Activated CD4-positive, alpha-beta T cell treated with anti-CD3 and anti-CD28 coated beads for 36 hours (primary cell): ENCODE measurements around the gene PLOD3. TPM values are rescaled to one million over a fixed set of nuclear protein-coding genes. Genes with fewer than 3 reads are reported as not detected.
"Not testable (repeated sequence)": the region's sequence is repeated elsewhere in the genome, so short reads cannot be mapped to it uniquely, and the experiment has no call there.

Experiments used
- ATAC-seq: fragments of 200-7000 bp; cut with Tn5 transposase; one replicate; pipeline ENCODE4 v1.10.0; 2021; ENCODE audit warnings: mild to moderate bottlenecking, moderate library complexity
- CTCF ChIA-PET: fragments of 350-600 bp; sonication (Branson Sonifier 250); formaldehyde crosslinking; loops from one replicate; lab custom pipeline; 2021; ENCODE audit warnings: antibody characterized with exemption; lab: Charles Lee
- POLR2A ChIA-PET: fragments of 350-600 bp; sonication (Branson Sonifier 250); formaldehyde crosslinking; loops from one replicate; lab custom pipeline; 2021; ENCODE audit warnings: antibody characterized with exemption, inconsistent platforms; lab: Charles Lee
- DNase-seq: peaks from one replicate; pipeline ENCODE4 v3.0.0-alpha.2; 2020
- H3K27ac Mint-ChIP-seq: one replicate; pipeline ENCODE4 v1.8.0; 2021; ENCODE audit warnings: mixed read lengths
- H3K27me3 Mint-ChIP-seq: one replicate; pipeline ENCODE4 v1.8.0; 2021; ENCODE audit warnings: mixed read lengths
- H3K36me3 Mint-ChIP-seq: one replicate; pipeline ENCODE4 v1.8.0; 2021; ENCODE audit warnings: low read depth, mixed read lengths
- H3K4me1 Mint-ChIP-seq: one replicate; pipeline ENCODE4 v1.8.0; 2021; ENCODE audit warnings: mixed read lengths
- H3K4me3 Mint-ChIP-seq: one replicate; pipeline ENCODE4 v1.8.0; 2021; ENCODE audit warnings: mild to moderate bottlenecking, moderate library complexity, mixed read lengths
- H3K9me3 Mint-ChIP-seq: one replicate; pipeline ENCODE4 v1.8.0; 2021; ENCODE audit warnings: low read depth, mixed read lengths
- intact Hi-C, 2 experiments: fragments of 100-400 bp; cut with DNase I in 1 of 2; cut with micrococcal nuclease in 1 of 2; formaldehyde crosslinking; loops; one replicate each; pipeline versions ENCODE4 v1.14.2 to v1.15.1; 2022 to 2024; cut with DNase I, micrococcal nuclease
- total RNA-seq, 2 experiments: library from RNA; stranded (reverse); gene quantifications; one replicate each; pipeline ENCODE4 v1.2.3, GENCODE V29; 2021

PLOD3 gene
- total RNA-seq, 2 experiments from 2014 or later: 30.7 to 35.9 TPM

DNA sequence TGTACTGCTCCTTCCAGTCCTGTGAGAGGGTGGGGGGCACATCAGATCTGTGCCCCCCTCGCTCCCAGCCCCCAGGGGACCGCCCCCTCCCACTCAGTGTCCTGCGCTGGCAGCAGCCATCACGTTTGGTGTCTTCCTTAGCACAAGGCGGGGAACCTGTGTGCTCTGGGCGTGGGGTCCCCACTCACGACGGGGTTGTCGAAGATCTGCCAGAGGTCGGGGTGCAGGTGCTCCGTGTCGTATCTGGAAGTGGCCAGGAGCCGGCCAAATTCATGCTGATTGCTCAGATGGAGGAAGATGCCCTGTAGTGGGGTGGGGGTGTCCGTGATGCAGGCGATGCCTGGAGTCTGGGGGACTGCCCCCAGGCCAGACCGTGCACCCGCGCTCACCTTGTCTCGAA lies 7.2 kb downstream of the PLOD3 start:
- Mint-ChIP-seq H3K36me3 (peaks cover 23% of the 10 kb centered on the region), H3K27me3 (no peaks in the 10 kb centered on the region), H3K4me1 (no peaks in the 10 kb centered on the region), H3K27ac (no peak overlapping the region), H3K4me3 (no peak overlapping the region), H3K9me3 (no peaks in the 10 kb centered on the region)
- ATAC-seq: no peak
- CTCF ChIA-PET: no interaction called here
- POLR2A ChIA-PET: no interaction called here
- intact Hi-C loops: loop anchor here in 1 of 2 experiments (10.0 kb wide), 1 partner anchor 75 kb away; no protein-coding TSS in a partner anchor
- no peak for DNase-seq

GRCh38 chr7:101208794-101209193 lies 8.6 kb downstream of the PLOD3 start:
- Mint-ChIP-seq H3K4me1 (peaks cover 2% of the 10 kb centered on the region), H3K27ac (no peak overlapping the region), H3K9me3 (no peaks in the 10 kb centered on the region), H3K4me3 (no peak overlapping the region), H3K36me3 (peaks cover 18% of the 10 kb centered on the region), H3K27me3 (peaks cover under 1% of the 10 kb centered on the region)
- intact Hi-C loops: no loop called here
- ATAC-seq (no peak), DNase-seq (no peak)
- POLR2A ChIA-PET: no interaction called here
- CTCF ChIA-PET: interaction anchor here (0.5 kb wide), 1 partner anchor 8 kb away, joined by 3 read pairs; the partner anchor contains the start of gene MOGAT3

DNA sequence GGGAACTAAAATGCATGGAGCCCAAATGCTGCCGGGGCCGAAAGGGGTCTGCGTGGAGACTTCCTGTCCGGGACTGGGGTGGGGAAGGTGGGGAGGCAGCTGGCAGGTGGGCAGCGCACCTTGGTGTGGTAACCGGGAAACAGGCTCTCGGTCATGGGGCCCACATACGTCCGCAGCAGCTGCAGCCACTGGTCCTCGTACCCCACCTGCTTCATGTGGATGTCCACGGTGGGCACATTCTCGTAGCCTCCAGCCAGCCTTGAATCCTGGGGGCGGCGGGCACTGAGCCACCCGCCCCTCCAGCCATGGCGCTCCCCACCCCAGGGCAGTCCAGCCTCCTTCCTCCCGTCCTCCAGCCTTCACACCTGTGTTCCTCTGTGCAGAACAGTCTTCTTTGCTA lies 9.9 kb downstream of the PLOD3 start:
- ChIA-PET POLR2A (no interaction called here), CTCF (interaction anchor here (0.6 kb wide), 1 partner anchor 75 kb away, joined by 3 read pairs; no protein-coding TSS in a partner anchor)
- DNase-seq: no peak
- H3K9me3 Mint-ChIP-seq: no peaks in the 10 kb centered on the region
- peaks cover 6% of the 10 kb centered on the region for H3K27me3 Mint-ChIP-seq
- no peak overlapping the region for H3K27ac Mint-ChIP-seq
- ATAC-seq: no peak
- H3K4me3 Mint-ChIP-seq: no peak overlapping the region
- peaks cover 2% of the 10 kb centered on the region for H3K4me1 Mint-ChIP-seq
- peaks cover 18% of the 10 kb centered on the region for H3K36me3 Mint-ChIP-seq
- intact Hi-C loops: no loop called here

DNA sequence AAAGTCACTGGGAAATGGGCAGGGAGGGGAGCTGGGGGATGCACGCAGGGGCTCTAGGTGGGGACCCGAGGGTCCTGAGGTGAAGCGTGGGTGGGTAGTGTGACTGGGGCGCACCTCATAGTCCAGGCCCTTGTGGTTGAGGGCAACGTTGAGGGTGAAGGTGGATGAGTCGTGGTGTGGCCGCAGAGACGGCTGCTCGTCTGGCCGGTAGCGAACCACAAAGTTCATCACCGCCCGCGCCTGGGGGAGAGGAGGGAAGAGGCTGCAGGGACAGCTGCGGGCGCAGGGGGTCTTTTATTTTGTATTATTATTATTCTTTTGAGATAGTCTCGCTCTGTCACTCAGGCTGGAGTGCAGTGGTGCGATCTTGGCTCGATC lies 10.7 kb downstream of the PLOD3 start:
- CTCF ChIA-PET: no interaction called here
- ATAC-seq: no peak
- Mint-ChIP-seq H3K4me1 (peaks cover 2% of the 10 kb centered on the region), H3K9me3 (no peaks in the 10 kb centered on the region), H3K27ac (no peak overlapping the region), H3K27me3 (peaks cover 6% of the 10 kb centered on the region), H3K4me3 (no peak overlapping the region), H3K36me3 (peaks cover 18% of the 10 kb centered on the region)
- DNase-seq: no peak
- POLR2A ChIA-PET: no interaction called here
- intact Hi-C loops: no loop called here

DNA sequence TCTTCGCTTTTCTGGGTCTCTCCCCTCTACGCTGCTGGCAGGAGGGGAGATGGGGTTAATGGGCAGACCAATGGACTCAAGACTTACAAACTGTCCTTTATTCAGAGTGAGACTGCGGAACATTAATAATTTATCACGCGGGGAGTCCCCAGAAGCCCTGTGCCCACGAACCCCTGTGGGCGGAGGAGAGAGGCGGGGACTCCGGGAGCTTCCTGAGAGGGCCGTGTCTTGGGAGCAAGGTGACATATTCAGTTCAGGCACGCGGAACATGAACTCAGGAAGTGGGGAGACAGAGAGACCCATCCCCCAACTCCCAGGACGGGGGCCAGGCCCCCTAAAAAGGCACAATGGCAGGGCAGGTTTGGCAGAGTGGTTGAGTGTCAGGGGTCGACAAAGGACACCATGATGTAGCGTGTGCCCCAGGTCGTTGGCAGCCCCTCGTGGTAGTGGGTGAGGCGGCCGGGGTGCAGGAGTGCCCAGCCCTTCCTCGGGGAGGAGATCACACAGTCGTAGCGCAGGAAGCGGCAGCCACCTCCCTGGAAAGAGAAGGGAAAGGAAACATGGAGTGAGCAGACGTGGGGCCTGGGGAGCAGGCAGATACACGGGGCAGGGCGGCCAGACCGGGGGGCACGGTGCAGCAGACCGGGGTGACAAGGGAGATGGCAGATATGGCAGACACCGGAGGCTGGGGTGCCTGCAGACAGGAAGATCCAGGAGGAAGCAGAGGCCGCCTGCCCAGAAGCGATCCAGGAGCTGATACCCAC lies 11.3 kb downstream of the PLOD3 start:
- ChIA-PET CTCF (interaction anchor here (0.6 kb wide), 1 partner anchor 578 kb away, joined by 3 read pairs; no protein-coding TSS in a partner anchor), POLR2A (no interaction called here)
- DNase-seq (no peak), ATAC-seq (no peak)
- Mint-ChIP-seq H3K36me3 (peaks cover 18% of the 10 kb centered on the region), H3K27ac (no peak overlapping the region), H3K9me3 (no peaks in the 10 kb centered on the region), H3K27me3 (peaks cover 11% of the 10 kb centered on the region), H3K4me1 (peaks cover 2% of the 10 kb centered on the region), H3K4me3 (no peak overlapping the region)
- intact Hi-C loops: no loop called here

DNA sequence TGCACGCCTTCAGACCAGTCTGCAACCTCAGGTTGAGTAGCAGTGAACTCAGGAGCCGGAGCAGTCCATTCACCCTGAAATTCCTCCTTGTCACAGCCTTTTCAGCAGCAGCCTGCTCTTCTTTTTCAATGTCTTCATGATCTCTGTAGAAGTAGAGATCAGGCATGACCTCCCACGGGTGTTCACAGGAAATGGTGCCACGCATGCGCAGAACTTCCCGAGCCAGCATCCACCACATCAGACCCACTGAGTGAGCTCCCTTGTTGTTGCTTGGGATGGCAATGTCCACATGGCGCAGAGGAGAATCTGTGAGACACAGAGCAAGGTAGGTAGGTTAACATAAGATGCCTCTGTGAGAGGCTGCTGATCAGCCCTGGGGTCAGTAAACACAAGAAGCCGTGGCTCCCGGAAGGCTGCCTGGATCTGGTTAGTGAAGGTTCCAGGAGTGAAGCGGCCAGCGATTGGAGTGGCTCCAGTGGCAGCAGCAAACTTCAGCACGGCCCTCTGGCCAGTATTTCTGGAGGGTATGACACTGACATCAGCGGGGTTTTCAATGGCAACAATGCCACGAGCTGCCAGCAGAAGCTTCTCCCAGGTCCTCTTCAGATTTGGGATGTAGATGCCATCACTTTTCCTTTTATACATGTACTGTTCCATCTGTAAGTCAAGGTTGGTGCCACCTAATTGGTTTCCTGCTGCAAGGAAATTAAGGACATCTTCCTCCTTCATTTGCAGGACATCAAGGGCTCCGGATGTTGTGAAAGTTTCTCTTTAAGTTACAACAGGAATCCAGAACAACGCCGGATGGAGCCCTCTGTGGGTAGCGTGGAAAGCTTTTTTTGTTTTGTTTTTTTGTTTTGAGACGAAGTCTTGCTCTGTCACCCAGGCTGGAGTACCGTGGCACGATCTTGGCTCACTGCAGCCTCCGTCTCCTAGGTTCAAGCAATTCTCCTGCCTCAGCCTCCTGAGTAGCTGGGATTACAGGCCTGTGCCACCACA lies 13.3 kb downstream of the PLOD3 start:
- peak overlapping the region; percentile 59 for H3K27ac Mint-ChIP-seq
- intact Hi-C loops, H3K4me1 Mint-ChIP-seq, ATAC-seq, H3K9me3 Mint-ChIP-seq, DNase-seq: not testable (repeated sequence)
- peaks cover 21% of the 10 kb centered on the region for H3K27me3 Mint-ChIP-seq
- H3K36me3 Mint-ChIP-seq: peaks cover 14% of the 10 kb centered on the region
- ChIA-PET POLR2A (interaction anchor here (0.6 kb wide), 1 partner anchor 1768 kb away, joined by 4 read pairs; no protein-coding TSS in a partner anchor), CTCF (interaction anchor here (0.6 to 2.9 kb wide), 8 partner anchors 9 to 60 kb away, joined by 3 to 11 read pairs (median 4); partner anchors contain the start of genes PLOD3, VGF and ZNHIT1)
- peak overlapping the region; percentile 32 for H3K4me3 Mint-ChIP-seq

- no peak for DNase-seq
- ChIA-PET CTCF (interaction anchor here (0.6 to 2.9 kb wide), 3 partner anchors 10 to 210 kb away, joined by 3 to 11 read pairs (median 4); no protein-coding TSS in a partner anchor), POLR2A (no interaction called here)
- no peak for ATAC-seq
- Mint-ChIP-seq H3K36me3 (peaks cover 7% of the 10 kb centered on the region), H3K4me1 (peaks cover 4% of the 10 kb centered on the region), H3K27ac (no peak overlapping the region), H3K4me3 (no peak overlapping the region), H3K27me3 (peaks cover 21% of the 10 kb centered on the region), H3K9me3 (no peaks in the 10 kb centered on the region)
- intact Hi-C loops: no loop called here
Observed at GRCh38 chr7:101202603-101202918, 14.8 kb downstream of the PLOD3 start.

DNA sequence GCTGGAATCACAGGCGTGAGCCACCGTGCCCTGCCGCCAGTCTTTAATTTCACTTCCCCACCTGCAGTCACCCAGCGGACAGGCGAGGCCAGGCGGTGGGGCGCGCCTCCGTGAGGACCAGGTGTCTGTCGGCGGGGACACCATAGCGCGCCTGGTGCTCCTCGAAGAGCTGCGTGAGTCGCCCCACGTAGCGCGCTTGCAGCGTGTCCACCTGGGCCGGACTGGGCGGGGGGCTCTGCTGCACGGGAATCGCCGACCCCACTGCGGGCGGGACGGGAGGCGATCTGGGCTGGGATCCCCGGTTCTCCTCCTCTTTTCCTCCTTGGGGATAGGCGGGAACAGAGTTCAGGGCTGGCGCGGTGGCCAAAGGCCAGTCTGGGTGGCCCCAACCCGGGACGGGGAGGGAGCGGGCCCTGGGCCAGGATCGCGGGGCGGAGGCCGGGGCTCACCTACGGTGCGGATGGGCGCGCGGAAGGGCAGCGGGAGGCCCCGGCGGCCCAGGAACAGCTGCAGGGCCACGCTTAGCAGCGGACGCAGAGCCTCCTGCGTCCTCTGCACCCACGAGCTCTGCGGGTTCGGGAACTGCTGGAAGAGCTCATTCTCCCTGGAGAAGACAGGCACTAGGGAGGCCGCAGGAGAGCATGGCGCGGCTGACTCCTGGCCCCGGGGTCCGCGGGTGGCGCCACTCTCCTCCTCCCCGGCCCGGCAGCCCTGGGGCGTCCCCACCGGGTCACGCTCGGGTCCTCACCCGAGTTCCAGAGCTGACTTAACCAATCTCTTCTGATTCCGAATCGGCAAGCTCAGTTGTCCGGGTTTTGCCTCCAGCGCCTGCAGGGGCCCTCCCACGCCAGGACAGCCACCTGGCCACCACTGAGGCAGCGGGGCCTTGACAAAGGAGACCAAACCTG lies 15.4 kb downstream of the PLOD3 start:
- Mint-ChIP-seq H3K4me3 (no peak overlapping the region), H3K9me3 (no peaks in the 10 kb centered on the region), H3K4me1 (peaks cover 4% of the 10 kb centered on the region), H3K27me3 (peaks cover 21% of the 10 kb centered on the region), H3K36me3 (peaks cover 7% of the 10 kb centered on the region), H3K27ac (no peak overlapping the region)
- DNase-seq (no peak), ATAC-seq (no peak)
- ChIA-PET POLR2A (no interaction called here), CTCF (interaction anchor here (0.6 to 2.9 kb wide), 3 partner anchors 9 to 211 kb away, joined by 3 to 11 read pairs (median 4); no protein-coding TSS in a partner anchor)
- intact Hi-C loops: no loop called here

DNA sequence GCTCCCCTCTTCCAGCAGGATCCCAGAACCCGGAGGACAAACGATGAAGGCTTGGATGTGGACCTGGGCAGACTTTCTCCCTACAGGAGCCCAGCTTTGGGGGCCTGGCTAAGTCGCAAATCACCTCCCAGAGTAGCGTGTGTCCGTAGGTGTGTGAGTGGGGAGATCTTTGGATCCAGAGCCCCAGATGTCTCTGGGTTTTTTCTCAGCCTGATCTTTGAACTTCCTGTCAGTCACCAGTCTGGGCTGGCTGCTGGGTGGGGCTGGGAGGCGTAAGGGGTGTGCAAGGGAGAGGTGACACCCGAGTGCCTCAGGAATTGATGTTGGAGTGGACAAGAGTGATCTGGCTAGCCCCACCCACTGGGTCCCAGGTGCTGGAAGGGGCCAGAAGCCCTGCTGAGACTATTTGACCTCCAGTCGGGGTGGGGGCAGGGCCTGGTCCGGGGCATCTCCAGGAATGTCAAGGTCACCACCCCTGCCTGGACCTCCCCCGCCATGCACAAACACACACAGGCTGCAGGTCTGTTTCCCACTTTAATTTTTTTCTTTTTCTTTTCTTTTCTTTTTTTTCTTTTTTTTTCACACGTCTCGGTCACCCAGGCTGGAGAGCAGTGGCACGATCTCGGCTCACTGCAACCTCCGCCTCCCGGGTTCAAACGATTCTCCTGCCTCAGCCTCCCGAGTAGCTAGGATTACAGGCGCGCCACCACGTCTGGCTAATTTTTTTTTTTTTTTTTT lies 16.4 kb downstream of the PLOD3 start, which contains the start of gene MOGAT3:
TSS of gene MOGAT3 (minus strand) at position 175 of the 738 bp plus-strand sequence. CDS start 182 bp downstream, outside the sequence.
- Mint-ChIP-seq H3K36me3 (peaks cover 4% of the 10 kb centered on the region), H3K27ac (no peak within 1 kb of the TSS), H3K4me1 (peaks cover 4% of the 10 kb centered on the region), H3K27me3 (peaks cover 21% of the 10 kb centered on the region), H3K4me3 (no peak within 1 kb of the TSS), H3K9me3 (no peaks in the 10 kb centered on the region)
- POLR2A ChIA-PET: no interaction called here
- CTCF ChIA-PET: interaction anchor here (0.7 to 2.9 kb wide), 3 partner anchors 7 to 60 kb away, joined by 3 to 11 read pairs (median 3); no protein-coding TSS in a partner anchor
- ATAC-seq (no peak), DNase-seq (no peak)
- intact Hi-C loops: no loop called here

DNA sequence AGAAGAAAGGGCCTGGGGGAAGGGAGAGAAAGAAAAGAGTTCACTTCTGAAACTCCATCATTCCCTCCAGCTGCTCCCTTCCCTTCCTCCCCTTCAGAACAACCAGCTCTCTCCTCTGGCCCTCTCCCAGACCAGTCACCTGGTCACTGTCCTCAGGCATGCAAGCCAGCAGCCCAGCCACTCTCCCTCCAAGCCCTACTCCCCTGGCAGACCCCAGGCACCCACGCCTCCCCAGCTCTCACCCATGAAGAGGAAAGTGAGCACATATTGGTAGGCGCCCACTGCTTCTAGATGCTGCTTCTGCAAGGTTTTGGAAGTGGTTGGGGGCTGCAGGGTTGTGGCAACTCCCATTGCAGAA lies 16.9 kb downstream of the PLOD3 start:
- CTCF ChIA-PET: interaction anchor here (0.7 to 1.1 kb wide), 2 partner anchors 8 to 60 kb away, joined by 3 read pairs; no protein-coding TSS in a partner anchor

More for the DNA sequence above, 16.9 kb downstream of the PLOD3 start:
- Mint-ChIP-seq H3K4me3 (no peak overlapping the region), H3K27ac (no peak overlapping the region), H3K4me1 (peaks cover 4% of the 10 kb centered on the region), H3K9me3 (no peaks in the 10 kb centered on the region), H3K27me3 (peaks cover 21% of the 10 kb centered on the region), H3K36me3 (no peaks in the 10 kb centered on the region)
- POLR2A ChIA-PET: no interaction called here
- intact Hi-C loops: no loop called here
- ATAC-seq: no peak
- DNase-seq: no peak
